Suprapubic skin (tissue), 4 donors: ENCODE results near the gene VEGFC. TPM values are rescaled to one million over a fixed set of nuclear protein-coding genes. Genes with fewer than 3 reads are reported as not detected.
A peak's percentile ranks its signal among the peaks of the same experiment; 100 is the strongest.

Experiments
- DNase-seq, 2 donors: peaks; one replicate each; pipeline ENCODE4 v3.0.0-alpha.2; 2019; ENCODE audit warnings: low spot score in 2 of 2
- H3K27ac ChIP-seq: fragments of 200-600 bp; sonication (generic); one replicate; pipeline ENCODE4 v1.5.1; 2019
- H3K27me3 ChIP-seq: fragments of 200-600 bp; sonication (generic); one replicate; pipeline ENCODE4 v1.5.1; 2019
- H3K36me3 ChIP-seq: fragments of 200-600 bp; sonication (generic); one replicate; pipeline ENCODE4 v1.5.1; 2019
- H3K4me1 ChIP-seq: fragments of 200-600 bp; sonication (generic); one replicate; pipeline ENCODE4 v1.5.1; 2019
- H3K4me3 ChIP-seq: fragments of 200-600 bp; sonication (generic); one replicate; pipeline ENCODE4 v1.5.1; 2019; ENCODE audit warnings: mild to moderate bottlenecking
- H3K9me3 ChIP-seq: fragments of 200-600 bp; sonication (generic); one replicate; pipeline ENCODE4 v1.5.1; 2019
- EP300 ChIP-seq: sonication (generic); formaldehyde crosslinking; IDR thresholded peaks from one replicate; pipeline ENCODE4 v1.6.1; 2017; ENCODE audit warnings: antibody characterized with exemption
- POLR2A ChIP-seq, 2 donors: fragments of 450-650 bp; IDR thresholded peaks; one replicate each; pipeline ENCODE4 v1.6.1; 2017; ENCODE audit warnings: antibody characterized with exemption in 2 of 2, mild to moderate bottlenecking in 2 of 2, moderate library complexity in 2 of 2
- POLR2AphosphoS5 ChIP-seq, 3 donors: sonication (generic); formaldehyde crosslinking; IDR thresholded peaks; one replicate each; pipeline ENCODE4 v1.6.1; 2017; ENCODE audit warnings: antibody characterized with exemption in 3 of 3
- WGBS: methylation state at CpG from one replicate; pipeline ENCODE4 v1.1.5; 2018; 5-methylcytosine and 5-hydroxymethylcytosine counted together
- total RNA-seq, 4 donors: library from RNA; depleted of rRNA; stranded (reverse); fragments of >200 nt; gene quantifications; one replicate each; pipeline ENCODE4 v1.1.0, GENCODE V29; 2016
- TF ChIP-seq, protein P1 (sequence below), 2 donors: fragments of 200-600 bp in 1 of 2; fragments of 450-650 bp in 1 of 2; sonication (generic) in 1 of 2; IDR thresholded peaks; one replicate each; pipeline ENCODE4 v1.5.1; 2016 to 2019; ENCODE audit warnings: antibody characterized with exemption in 2 of 2, mild to moderate bottlenecking in 1 of 2, moderate library complexity in 1 of 2

Gene VEGFC
- total RNA-seq, 4 donors from 2014 or later: 2.3 to 8.1 (median 4.1) TPM

DNA sequence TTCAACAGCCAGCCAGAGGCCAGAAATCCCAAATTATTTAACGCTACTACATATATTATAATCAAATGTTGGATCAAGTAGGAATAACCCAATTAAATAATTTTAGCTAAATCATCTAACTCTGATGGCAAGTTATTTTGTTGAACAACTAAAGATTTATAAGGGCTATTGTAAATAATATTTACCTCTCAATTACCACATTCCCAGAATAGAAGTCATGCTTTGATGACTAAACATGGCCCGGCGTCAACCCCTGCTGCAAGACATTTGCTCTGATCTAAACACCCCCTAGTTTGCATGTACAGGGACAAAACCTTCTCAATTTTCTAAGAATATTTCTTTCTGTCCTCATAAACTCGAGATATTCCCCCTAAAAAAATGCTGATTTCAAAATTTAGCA is 14.2 kb downstream of the VEGFC start:
- H3K4me3 ChIP-seq: no peak overlapping the region
- no peak for TF ChIP-seq POLR2A (IDR thresholded peaks at IDR 0.05)
- TF ChIP-seq, protein P1, sequence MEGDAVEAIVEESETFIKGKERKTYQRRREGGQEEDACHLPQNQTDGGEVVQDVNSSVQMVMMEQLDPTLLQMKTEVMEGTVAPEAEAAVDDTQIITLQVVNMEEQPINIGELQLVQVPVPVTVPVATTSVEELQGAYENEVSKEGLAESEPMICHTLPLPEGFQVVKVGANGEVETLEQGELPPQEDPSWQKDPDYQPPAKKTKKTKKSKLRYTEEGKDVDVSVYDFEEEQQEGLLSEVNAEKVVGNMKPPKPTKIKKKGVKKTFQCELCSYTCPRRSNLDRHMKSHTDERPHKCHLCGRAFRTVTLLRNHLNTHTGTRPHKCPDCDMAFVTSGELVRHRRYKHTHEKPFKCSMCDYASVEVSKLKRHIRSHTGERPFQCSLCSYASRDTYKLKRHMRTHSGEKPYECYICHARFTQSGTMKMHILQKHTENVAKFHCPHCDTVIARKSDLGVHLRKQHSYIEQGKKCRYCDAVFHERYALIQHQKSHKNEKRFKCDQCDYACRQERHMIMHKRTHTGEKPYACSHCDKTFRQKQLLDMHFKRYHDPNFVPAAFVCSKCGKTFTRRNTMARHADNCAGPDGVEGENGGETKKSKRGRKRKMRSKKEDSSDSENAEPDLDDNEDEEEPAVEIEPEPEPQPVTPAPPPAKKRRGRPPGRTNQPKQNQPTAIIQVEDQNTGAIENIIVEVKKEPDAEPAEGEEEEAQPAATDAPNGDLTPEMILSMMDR (IDR thresholded peaks at IDR 0.05): no peak
- H3K36me3 ChIP-seq: no peaks in the 10 kb centered on the region
- H3K9me3 ChIP-seq: no peaks in the 10 kb centered on the region
- no peaks in the 10 kb centered on the region for H3K27me3 ChIP-seq
- H3K4me1 ChIP-seq: peaks cover 22% of the 10 kb centered on the region
- WGBS: 77% methylated on average over 4 of the region's 4 CpGs
- H3K27ac ChIP-seq: peak overlapping the region; percentile 26
- DNase-seq: peak in 1 of 2 donors; percentile 60

DNA sequence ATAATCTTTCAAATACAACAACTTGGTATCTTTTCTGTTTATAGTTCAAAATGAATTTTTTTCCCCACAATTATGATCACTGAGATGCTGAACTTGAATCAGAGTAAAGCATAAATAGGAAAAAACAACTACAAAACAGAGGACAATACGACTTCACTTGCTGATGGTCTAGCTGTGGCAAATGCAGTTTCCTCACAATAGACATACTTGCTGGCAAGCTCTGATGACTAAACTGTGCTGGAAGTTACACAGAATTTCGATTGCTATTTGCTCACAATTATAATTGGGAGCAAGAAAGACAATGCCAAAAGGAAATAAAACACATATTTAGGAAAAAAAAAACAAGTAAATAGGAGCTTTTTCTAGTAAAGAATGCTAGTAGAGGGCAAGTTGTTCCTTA is 14.7 kb downstream of the VEGFC start:
- 14% methylated on average over 2 of the region's 2 CpGs for WGBS
- Histone ChIP-seq H3K4me3 (no peak overlapping the region), H3K4me1 (peaks cover 22% of the 10 kb centered on the region), H3K36me3 (no peaks in the 10 kb centered on the region), H3K9me3 (no peaks in the 10 kb centered on the region), H3K27me3 (no peaks in the 10 kb centered on the region), H3K27ac (peak overlapping the region; percentile 26)
- DNase-seq: no peak
- no peak for TF ChIP-seq POLR2A (IDR thresholded peaks at IDR 0.05)
- TF ChIP-seq POLR2AphosphoS5 (IDR thresholded peaks at IDR 0.05): no peak
- TF ChIP-seq, protein P1 (IDR thresholded peaks at IDR 0.05): no peak
- TF ChIP-seq EP300: no peak

DNA sequence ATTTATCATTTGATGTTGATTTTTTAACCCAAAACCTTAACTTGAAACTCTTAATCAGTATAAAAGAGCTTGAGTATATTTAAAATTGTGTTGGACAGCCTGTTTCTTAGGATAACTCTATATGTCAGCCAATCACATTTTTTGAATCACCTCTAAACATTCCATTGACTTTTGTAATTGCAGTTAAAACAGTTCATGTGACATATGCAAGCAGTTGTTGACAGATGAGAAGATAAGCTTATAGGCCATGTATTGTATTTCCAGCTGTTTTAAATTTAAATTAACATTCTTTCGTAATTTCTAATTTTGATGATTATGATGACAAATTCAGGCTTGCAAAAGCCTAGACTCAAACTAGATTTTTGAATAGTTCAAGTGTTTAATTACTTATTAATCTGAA is 17.4 kb downstream of the VEGFC start:
- WGBS: 72% methylated on average over 1 of the region's 1 CpG
- H3K9me3 ChIP-seq: no peaks in the 10 kb centered on the region
- no peaks in the 10 kb centered on the region for H3K36me3 ChIP-seq
- peaks cover 6% of the 10 kb centered on the region for H3K4me1 ChIP-seq
- H3K4me3 ChIP-seq: no peak overlapping the region
- H3K27me3 ChIP-seq: no peaks in the 10 kb centered on the region
- TF ChIP-seq, protein P1 (IDR thresholded peaks at IDR 0.05): no peak
- no peak for TF ChIP-seq EP300
- no peak for TF ChIP-seq POLR2AphosphoS5 (IDR thresholded peaks at IDR 0.05)
- no peak for TF ChIP-seq POLR2A (IDR thresholded peaks at IDR 0.05)
- no peak for DNase-seq
- no peak overlapping the region for H3K27ac ChIP-seq

DNA sequence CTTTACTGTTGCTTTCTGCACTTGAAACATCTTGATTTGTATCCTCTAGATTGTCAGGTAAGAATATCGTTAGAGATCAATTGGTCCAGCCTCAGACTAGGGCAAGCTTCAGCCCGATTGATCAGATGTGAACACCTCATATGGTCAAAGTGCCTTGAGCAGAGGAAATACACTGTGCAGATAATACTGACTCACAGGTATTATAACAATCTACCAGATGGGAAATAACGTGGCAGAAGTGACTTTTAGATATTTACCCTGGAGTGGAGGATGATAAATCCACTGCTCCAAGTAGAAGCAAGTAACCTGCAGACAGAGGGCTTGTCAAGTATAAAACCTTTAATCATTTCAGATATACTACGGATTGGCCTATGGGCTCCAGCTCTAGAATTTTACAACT is 17.9 kb downstream of the VEGFC start:
- peaks cover 6% of the 10 kb centered on the region for H3K4me1 ChIP-seq
- no peak overlapping the region for H3K27ac ChIP-seq
- H3K36me3 ChIP-seq: no peaks in the 10 kb centered on the region
- no peaks in the 10 kb centered on the region for H3K9me3 ChIP-seq
- no peak overlapping the region for H3K4me3 ChIP-seq
- DNase-seq: no peak
- no peaks in the 10 kb centered on the region for H3K27me3 ChIP-seq
- no peak for TF ChIP-seq POLR2A (IDR thresholded peaks at IDR 0.05)
- no peak for TF ChIP-seq EP300
- TF ChIP-seq POLR2AphosphoS5 (IDR thresholded peaks at IDR 0.05): no peak
- TF ChIP-seq, protein P1 (IDR thresholded peaks at IDR 0.05): no peak
- WGBS: 46% methylated on average over 4 of the region's 4 CpGs

DNA sequence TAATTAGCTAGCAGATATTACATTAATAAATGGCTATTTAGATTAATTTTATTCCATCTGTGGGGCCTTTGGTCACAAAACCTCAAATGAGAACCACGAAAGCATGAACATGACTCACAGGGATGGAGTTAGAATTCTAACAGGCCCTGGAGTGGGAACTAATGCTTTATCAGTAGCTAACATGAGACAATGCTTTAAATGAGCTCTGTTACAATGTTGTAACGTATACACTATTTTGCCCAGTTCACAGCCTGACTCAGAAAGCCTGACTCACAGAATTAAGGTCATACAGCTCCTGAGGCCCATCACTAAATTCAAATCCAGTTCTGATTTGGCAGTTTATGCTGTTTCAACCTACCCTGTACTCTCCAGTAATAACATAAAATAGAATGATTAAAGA is 23.2 kb downstream of the VEGFC start:
- H3K27me3 ChIP-seq: no peaks in the 10 kb centered on the region
- WGBS: 61% methylated on average over 2 of the region's 2 CpGs

More for the DNA sequence above, 23.2 kb downstream of the VEGFC start:
- H3K27ac ChIP-seq: no peak overlapping the region
- no peaks in the 10 kb centered on the region for H3K4me1 ChIP-seq
- H3K9me3 ChIP-seq: no peaks in the 10 kb centered on the region
- no peaks in the 10 kb centered on the region for H3K36me3 ChIP-seq
- no peak for DNase-seq
- TF ChIP-seq POLR2A (IDR thresholded peaks at IDR 0.05) (no peak), POLR2AphosphoS5 (IDR thresholded peaks at IDR 0.05) (no peak), EP300 (no peak)
- TF ChIP-seq, protein P1 (IDR thresholded peaks at IDR 0.05): no peak
- H3K4me3 ChIP-seq: no peak overlapping the region
